K562 (cell line): ENCODE results near the gene CCDC124. TPM values are rescaled to one million over a fixed set of nuclear protein-coding genes. Genes with fewer than 3 reads are reported as not detected.

Experiments
- ATAC-seq: fragments of 200-7000 bp; cut with Tn5 transposase; 3 replicates; pipeline ENCODE4 v1.9.1; 2020; ENCODE audit warnings: moderate library complexity
- BruUV-seq: library from RNA; stranded (reverse); fragments of 400-500 nt; replicated peaks from 2 replicates; lab custom pipeline; 2021; lab: Mats Ljungman, UMichigan
- CTCF ChIA-PET: fragments of 300-600 bp; formaldehyde crosslinking; extraction: SDS; loops from one replicate; lab custom pipeline; 2021; ENCODE audit warnings: low intra/inter-chr PET ratio; lab: Yijun Ruan, JAX
- POLR2A ChIA-PET: fragments of 300-600, 350-650 bp; sonication (Branson Sonifier 250); formaldehyde crosslinking; extraction: SDS; loops from one replicate; lab custom pipeline; 2021; ENCODE audit warnings: antibody characterized with exemption, inconsistent platforms; lab: Yijun Ruan, JAX
- DNase-seq, 4 experiments: peaks; one replicate each; pipeline versions ENCODE4 v3.0.0 to v3.0.0-alpha.2; 2011 to 2018; ENCODE audit warnings: low spot score in 3 of 4, mixed read lengths in 3 of 4; ENCODE audit errors: extremely low read depth in 1 of 4
- FAIRE-seq: peaks from 2 replicates; lab custom pipeline; 2011; peaks lifted over from hg19 to GRCh38; lab: Jason Lieb, UNC
- H2AFZ ChIP-seq: 2 replicates; pipeline ENCODE4 v1.6.0; 2011; ENCODE audit warnings: low read depth, low read length, control low read depth, inconsistent platforms
- H3K27ac ChIP-seq: fragments of 200-600 bp; 3 replicates; pipeline ENCODE4 v1.8.0; 2011; ENCODE audit warnings: low read depth, mild to moderate bottlenecking, control low read depth, inconsistent platforms, low read length, moderate library complexity, mixed read lengths; ENCODE audit errors: extremely low read depth
- H3K27me3 ChIP-seq, 2 experiments: fragments of 300-600 bp in 1 of 2; 2 replicates in 1 of 2; 3 replicates in 1 of 2; pipeline versions ENCODE4 v1.6.0 to v1.8.0; 2011; ENCODE audit warnings: inconsistent platforms in 2 of 2, low read length in 2 of 2, mild to moderate bottlenecking in 1 of 2, mixed read lengths in 1 of 2, moderate library complexity in 1 of 2; ENCODE audit not compliant: control insufficient read depth in 2 of 2, insufficient read depth in 2 of 2
- H3K36me3 ChIP-seq: fragments of 300-600 bp; 3 replicates; pipeline ENCODE4 v1.8.0; 2011; ENCODE audit warnings: mild to moderate bottlenecking, low read length, inconsistent platforms; ENCODE audit not compliant: control insufficient read depth, insufficient read depth
- H3K4me1 ChIP-seq, 2 experiments: fragments of 200-600 bp in 1 of 2; replicated peaks in 1 of 2; 2 replicates in 1 of 2; 3 replicates in 1 of 2; pipeline versions ENCODE4 v1.5.1 to v1.8.0; 2011; ENCODE audit warnings: inconsistent platforms in 2 of 2, low read length in 2 of 2, mild to moderate bottlenecking in 1 of 2, mixed read lengths in 1 of 2, moderate library complexity in 1 of 2; ENCODE audit not compliant: control insufficient read depth in 2 of 2, insufficient read depth in 2 of 2
- H3K4me2 ChIP-seq: 2 replicates; pipeline ENCODE4 v1.6.1; 2011; ENCODE audit warnings: low read length, control low read depth, inconsistent platforms, mixed read lengths; ENCODE audit not compliant: insufficient read depth
- H3K4me3 ChIP-seq: fragments of 200-600 bp; sonication (generic), shearing (Covaris generic); 2 replicates; pipeline ENCODE4 v1.5.1; 2016; ENCODE audit warnings: control low read depth, inconsistent platforms
- H3K79me2 ChIP-seq: fragments of 200-600 bp; 3 replicates; pipeline ENCODE4 v1.8.0; 2011; ENCODE audit warnings: low read length, inconsistent platforms; ENCODE audit not compliant: control insufficient read depth, insufficient read depth
- H3K9ac ChIP-seq, 2 experiments: 2 replicates each; pipeline versions ENCODE4 v1.6.0 to v1.6.1; 2011; ENCODE audit warnings: low read depth in 2 of 2, low read length in 2 of 2, control low read depth in 1 of 2, inconsistent platforms in 1 of 2, mild to moderate bottlenecking in 1 of 2, mixed read lengths in 1 of 2; ENCODE audit not compliant: insufficient read depth in 1 of 2
- H3K9me1 ChIP-seq: one replicate; pipeline ENCODE4 v1.6.0; 2011; ENCODE audit warnings: inconsistent platforms, mild to moderate bottlenecking, low read length, moderate library complexity; ENCODE audit not compliant: control insufficient read depth, insufficient read depth
- H3K9me3 ChIP-seq: replicated peaks from 2 replicates; pipeline ENCODE4 v1.5.1; 2011; ENCODE audit warnings: low read depth, low read length, inconsistent platforms; ENCODE audit not compliant: control insufficient read depth, insufficient read depth
- H4K20me1 ChIP-seq: replicated peaks from 2 replicates; pipeline ENCODE4 v1.6.1; 2011; ENCODE audit warnings: low read length, inconsistent platforms, mixed read lengths; ENCODE audit not compliant: control insufficient read depth, insufficient read depth
- ARHGAP35 ChIP-seq: fragments of 450-650 bp; IDR thresholded peaks from 2 replicates; pipeline ENCODE4 v1.6.1; 2018; ENCODE audit not compliant: partially characterized antibody
- ATF3 ChIP-seq, 2 experiments: fragments of 450-650 bp in 1 of 2; sonication (generic) in 1 of 2; formaldehyde crosslinking in 1 of 2; IDR thresholded peaks in 1 of 2; conservative IDR thresholded peaks in 1 of 2; 2 replicates each; pipeline versions ENCODE4 v1.6.1 to v1.8.1; 2016 to 2023; ENCODE audit warnings: mild to moderate bottlenecking in 2 of 2, moderate library complexity in 2 of 2, inconsistent platforms in 1 of 2, missing genetic modification reagents in 1 of 2
- CBX1 ChIP-seq: sonication (generic); IDR thresholded peaks from 2 replicates; pipeline ENCODE4 v1.6.1; 2016; ENCODE audit warnings: antibody characterized with exemption, low read depth, mild to moderate bottlenecking
- HMG20A ChIP-seq: fragments of 450-650 bp; formaldehyde crosslinking; conservative IDR thresholded peaks from 2 replicates; pipeline ENCODE4 v1.4.0; 2020; ENCODE audit warnings: mild to moderate bottlenecking, mixed read lengths
- HNRNPH1 ChIP-seq: fragments of 200-400 bp; formaldehyde crosslinking; optimal IDR thresholded peaks from 2 replicates; pipeline ENCODE3; 2017; ENCODE audit warnings: low read depth, mild to moderate bottlenecking, low read length, moderate library complexity
- HOXB6 ChIP-seq: fragments of 250-450 bp; sonication (Bioruptor Pico); IDR thresholded peaks from 2 replicates; pipeline ENCODE4 v1.5.1; 2022; ENCODE audit warnings: mild to moderate bottlenecking, borderline replicate concordance
- LEF1 ChIP-seq: fragments of 450-650 bp; IDR thresholded peaks from 2 replicates; pipeline ENCODE4 v1.6.1; 2016; ENCODE audit warnings: mild to moderate bottlenecking
- PREB ChIP-seq: sonication (generic); formaldehyde crosslinking; IDR thresholded peaks from 2 replicates; pipeline ENCODE4 v1.8.1; 2023; ENCODE audit warnings: mild to moderate bottlenecking, missing genetic modification reagents
- SMC3 ChIP-seq: conservative IDR thresholded peaks from 2 replicates; pipeline ENCODE4 v1.6.1; 2011; ENCODE audit warnings: low read depth, low read length, improper control_type of control experiment; ENCODE audit not compliant: insufficient read depth
- SPI1 ChIP-seq: IDR thresholded peaks from 2 replicates; pipeline ENCODE4 v1.6.1; 2011; ENCODE audit warnings: low read depth, low read length, control low read depth, borderline replicate concordance
- TARDBP ChIP-seq: fragments of 450-650 bp; IDR thresholded peaks from 2 replicates; pipeline ENCODE4 v1.6.1; 2016
- TCF7L2 ChIP-seq: fragments of 150-350 bp; IDR thresholded peaks from 2 replicates; pipeline ENCODE4 v1.6.1; 2016; ENCODE audit warnings: low read depth, mild to moderate bottlenecking, low read length, moderate library complexity
- ZMIZ1 ChIP-seq, 2 experiments: fragments of 150-350 bp in 1 of 2; IDR thresholded peaks; 2 replicates each; pipeline ENCODE4 v1.6.1; 2012 to 2016; ENCODE audit warnings: low read depth in 2 of 2, low read length in 2 of 2, mild to moderate bottlenecking in 1 of 2, moderate library complexity in 1 of 2
- ZNF175 ChIP-seq: fragments of 200-800 bp; sonication (Bioruptor generic); IDR thresholded peaks from 2 replicates; pipeline ENCODE4 v1.6.1; 2016; ENCODE audit warnings: low read depth, mild to moderate bottlenecking, missing genetic modification characterization, missing compliant biosample characterization
- ZNF232 ChIP-seq: sonication (generic); formaldehyde crosslinking; IDR thresholded peaks from 2 replicates; pipeline ENCODE4 v1.8.0; 2022; ENCODE audit warnings: mild to moderate bottlenecking, missing genetic modification reagents
- ZNF707 ChIP-seq: fragments of 250-450 bp; sonication (Bioruptor Pico); conservative IDR thresholded peaks from 2 replicates; pipeline ENCODE4 v1.8.0; 2022; ENCODE audit warnings: inconsistent platforms, mild to moderate bottlenecking, moderate library complexity
- WGBS: fragments of 100-300 bp; shearing (Covaris generic); methylation state at CpG from one replicate; pipeline ENCODE4 v1.1.6; 2016; ENCODE audit warnings: low coverage, mixed read lengths; ENCODE audit not compliant: insufficient coverage; ENCODE audit errors: missing lambda C conversion rate; 5-methylcytosine and 5-hydroxymethylcytosine counted together
- in situ Hi-C: fragments of 300-500 bp; cut with MboI; formaldehyde crosslinking; loops from 4 replicates; pipeline ENCODE4 v1.15.0; 2018; ENCODE audit warnings: inconsistent platforms, mixed read lengths
- intact Hi-C: fragments of 100-400 bp; cut with micrococcal nuclease; formaldehyde crosslinking; loops from 2 replicates; pipeline ENCODE4 v1.14.2; 2022
- polyA plus RNA-seq, 8 experiments: library from polyadenylated mRNA; depleted of rRNA in 4 of 8; stranded (reverse) in 5 of 8; unstranded in 3 of 8; fragments of >200 nt; fragmentation: Nextera tagmentation in 2 of 8; fragmentation: Illumina TruSeq in 1 of 8; extraction: Ambion mirVana in 2 of 8; extraction: Trizol in 1 of 8; gene quantifications; 2 replicates each; pipeline versions ENCODE4 v1.2.1 to v1.2.3, GENCODE V29; 2011 to 2014; ENCODE audit warnings: inconsistent platforms in 1 of 8, missing spikeins in 1 of 8
- total RNA-seq, 7 experiments: library from RNA; depleted of rRNA in 6 of 7; stranded (reverse); fragments of >200 nt in 6 of 7; fragmentation: Illumina TruSeq in 2 of 7; extraction: Trizol in 2 of 7; gene quantifications; 2 replicates each; pipeline versions ENCODE4 v1.2.1 to v1.2.3, GENCODE V29; 2011 to 2021; ENCODE audit warnings: low replicate concordance in 1 of 7

Gene CCDC124
- total and polyA plus RNA-seq, 9 of the 15 experiments (the other 6 are each of a cell fraction or from before 2014, with no cell fraction given) = 5.8 to 234 (median 40.1) TPM

GRCh38 chr19:17931532-17932191, 1.2 kb upstream of the CCDC124 start:
- FAIRE-seq = no peak
- POLR2A ChIA-PET = interaction anchor here (0.6 to 3.9 kb wide), 10 partner anchors 11 to 350 kb away, joined by 3 to 51 read pairs (median 4); partner anchors contain the start of genes JUND, RPL18A and SLC5A5
- H3K9ac ChIP-seq = peak overlapping the region; percentile 57 to 93; a peak in 3 of 4 replicates
- intact Hi-C loops = loop anchor here (1.0 kb wide), 3 partner anchors 61 to 76 kb away; partner anchors contain the start of gene RPL18A
- peak overlapping the region; percentile 95; the same call in 1 of the 3 replicates for H3K27ac ChIP-seq
- CTCF ChIA-PET = interaction anchor here (1.8 to 2.8 kb wide), 2 partner anchors 61 to 72 kb away, joined by 13 to 31 read pairs; partner anchors contain the start of gene RPL18A
- no peaks in the 10 kb centered on the region for H3K9me1 ChIP-seq
- peaks cover 7% of the 10 kb centered on the region; the same call in 1 of the 3 replicates for H3K36me3 ChIP-seq
- no TSS peak for BruUV-seq
- H3K4me3 ChIP-seq = peak overlapping the region; percentile 89; the same call in 1 of the 2 replicates
- WGBS = 72% methylated on average over 13 of the region's 14 CpGs
- no peaks in the 10 kb centered on the region for H3K27me3 ChIP-seq
- H4K20me1 ChIP-seq = no peaks in the 10 kb centered on the region
- H3K4me1 ChIP-seq = peaks cover 12 to 18% of the 10 kb centered on the region in 2 experiments; a peak in 4 of 5 replicates
- ATAC-seq = no peak
- H3K4me2 ChIP-seq = peak overlapping the region; percentile 89
- peak in 3 of 4 experiments; percentile 32 to 54 (median 52) for DNase-seq
- in situ Hi-C loops = no loop called here
- H2AFZ ChIP-seq = peak overlapping the region; percentile 97
- no peaks in the 10 kb centered on the region for H3K9me3 ChIP-seq
- peaks cover 24% of the 10 kb centered on the region for H3K79me2 ChIP-seq
- TF ChIP-seq HOXB6 (CRISPR knock-in tag) (no peak), ZNF232 (no peak), HMG20A (CRISPR knock-in tag) (no peak), SPI1 (no peak), LEF1 (no peak), ZNF175 (no peak), TARDBP (no peak), TCF7L2 (no peak), ATF3 (IDR thresholded peaks at IDR 0.05) (no peak), ATF3 (CRISPR knock-in tag; conservative IDR thresholded peaks at IDR 0.05) (no peak), HNRNPH1 (no peak), PREB (CRISPR knock-in tag) (no peak), ARHGAP35 (no peak), ZNF707 (CRISPR knock-in tag) (no peak), SMC3 (no peak), CBX1 (no peak), ZMIZ1 (IDR thresholded peaks at IDR 0.05; ENCODE audit: low read depth in 2 of 2, low read length in 2 of 2) (no peak)
